HepG2 (cell line): Measurements from ENCODE around the gene MACROD2. TPM values are rescaled to one million over a fixed set of nuclear protein-coding genes. Genes with fewer than 3 reads are reported as not detected.

ENCODE experiments used
- ATAC-seq: fragments of 200-7000 bp; cut with Tn5 transposase; 3 replicates; pipeline ENCODE4 v1.9.1; 2020; ENCODE audit warnings: mild to moderate bottlenecking, moderate library complexity
- BruUV-seq: library from RNA; stranded (reverse); fragments of 400-500 nt; replicated peaks from 2 replicates; lab custom pipeline; 2021; lab: Mats Ljungman, UMichigan
- CTCF ChIA-PET: fragments of 300-600 bp; formaldehyde crosslinking; extraction: SDS; loops from one replicate; lab custom pipeline; 2021; ENCODE audit warnings: low total read pairs, inconsistent platforms, low intra/inter-chr PET ratio; lab: Yijun Ruan, JAX
- POLR2A ChIA-PET: fragments of 350-600 bp; sonication (Branson Sonifier 250); formaldehyde crosslinking; loops from one replicate; lab custom pipeline; 2020; ENCODE audit warnings: antibody characterized with exemption, inconsistent platforms; lab: Yijun Ruan, JAX
- DNase-seq: peaks from one replicate; pipeline ENCODE4 v3.0.0-alpha.2; 2015; ENCODE audit warnings: low spot score
- FAIRE-seq: peaks from 3 replicates; lab custom pipeline; 2011; peaks lifted over from hg19 to GRCh38; lab: Jason Lieb, UNC
- H2AFZ ChIP-seq: one replicate; pipeline ENCODE4 v1.6.1; 2011; ENCODE audit warnings: low read length, inconsistent platforms
- H3K27ac ChIP-seq: fragments of 300-600 bp; 3 replicates; pipeline ENCODE4 v1.8.0; 2011; ENCODE audit warnings: mixed run types, mild to moderate bottlenecking, mixed read lengths, low read length, inconsistent platforms; ENCODE audit not compliant: insufficient read depth; ENCODE audit errors: extremely low read length
- H3K27me3 ChIP-seq, 2 experiments: fragments of 200-600 bp in 1 of 2; 2 replicates in 1 of 2; 3 replicates in 1 of 2; pipeline versions ENCODE4 v1.6.0 to v1.8.0; 2011; ENCODE audit warnings: low read length in 2 of 2, mild to moderate bottlenecking in 2 of 2, moderate library complexity in 2 of 2, inconsistent platforms in 1 of 2; ENCODE audit not compliant: insufficient read depth in 2 of 2, control insufficient read depth in 1 of 2
- H3K36me3 ChIP-seq, 2 experiments: fragments of 200-600 bp in 1 of 2; replicated peaks in 1 of 2; 2 replicates in 1 of 2; 3 replicates in 1 of 2; pipeline versions ENCODE4 v1.5.1 to v1.8.0; 2011; ENCODE audit warnings: low read length in 2 of 2, inconsistent platforms in 1 of 2; ENCODE audit not compliant: insufficient read depth in 2 of 2, control insufficient read depth in 1 of 2
- H3K4me1 ChIP-seq: 2 replicates; pipeline ENCODE4 v1.5.1; 2012; ENCODE audit warnings: low read length, inconsistent platforms; ENCODE audit not compliant: insufficient read depth
- H3K4me2 ChIP-seq: 2 replicates; pipeline ENCODE4 v1.6.0; 2011; ENCODE audit warnings: low read depth, low read length, inconsistent platforms
- H3K4me3 ChIP-seq, 3 experiments: fragments of 200-600 bp in 1 of 3; sonication (generic), shearing (Covaris generic) in 1 of 3; replicated peaks in 1 of 3; 2 replicates each; pipeline ENCODE4 v1.5.1; 2011 to 2016; ENCODE audit warnings: low read length in 3 of 3, inconsistent platforms in 2 of 3, low read depth in 2 of 3, mild to moderate bottlenecking in 2 of 3, control low read depth in 1 of 3, mixed read lengths in 1 of 3; ENCODE audit not compliant: insufficient read depth in 1 of 3
- H3K79me2 ChIP-seq: one replicate; pipeline ENCODE4 v1.6.1; 2011; ENCODE audit warnings: low read length, inconsistent platforms; ENCODE audit not compliant: insufficient read depth
- H3K9ac ChIP-seq: 2 replicates; pipeline ENCODE4 v1.6.0; 2011; ENCODE audit warnings: mild to moderate bottlenecking, low read depth, low read length, inconsistent platforms; ENCODE audit not compliant: insufficient read depth
- H3K9me3 ChIP-seq: 2 replicates; pipeline ENCODE4 v1.5.1; 2012; ENCODE audit warnings: mild to moderate bottlenecking, low read length
- H4K20me1 ChIP-seq: 2 replicates; pipeline ENCODE4 v1.6.0; 2011; ENCODE audit warnings: inconsistent platforms, mild to moderate bottlenecking, low read length, moderate library complexity; ENCODE audit not compliant: insufficient read depth
- RARA ChIP-seq: IDR thresholded peaks from 2 replicates; pipeline ENCODE4 v1.6.1; 2016; ENCODE audit warnings: missing genetic modification reagents, missing compliant biosample characterization
- TCF12 ChIP-seq, 2 experiments: fragments of 450-650 bp in 1 of 2; sonication (generic) in 1 of 2; formaldehyde crosslinking in 1 of 2; IDR thresholded peaks; 2 replicates each; pipeline versions ENCODE4 v1.6.1 to v1.8.0; 2017 to 2022; ENCODE audit warnings: antibody characterized with exemption in 1 of 2, mild to moderate bottlenecking in 1 of 2, missing genetic modification reagents in 1 of 2, moderate library complexity in 1 of 2
- ZNF546 ChIP-seq: sonication (generic); formaldehyde crosslinking; conservative IDR thresholded peaks from 2 replicates; pipeline ENCODE4 v1.8.1; 2023; ENCODE audit warnings: mild to moderate bottlenecking, missing genetic modification reagents
- ZNF660 ChIP-seq: sonication (generic); formaldehyde crosslinking; IDR thresholded peaks from 2 replicates; pipeline ENCODE4 v1.5.1; 2020; ENCODE audit warnings: mild to moderate bottlenecking, low read depth, missing genetic modification reagents, borderline replicate concordance
- ZNF788 ChIP-seq: sonication (generic); formaldehyde crosslinking; IDR thresholded peaks from 2 replicates; pipeline ENCODE4 v1.5.0; 2020; ENCODE audit warnings: mild to moderate bottlenecking, missing genetic modification reagents, borderline replicate concordance
- WGBS: methylation state at CpG from one replicate; pipeline ENCODE4 v1.1.6; 2017; ENCODE audit warnings: low lambda C conversion rate; 5-methylcytosine and 5-hydroxymethylcytosine counted together
- in situ Hi-C: cut with HindIII; loops from 2 replicates; pipeline ENCODE4 v1.10.0; 2017; ENCODE audit warnings: low pct_unique_long_range_greater_than_20kb; ENCODE audit not compliant: extremely low pct_ligation_motif_present
- intact Hi-C: fragments of 100-400 bp; cut with micrococcal nuclease; formaldehyde crosslinking; loops from one replicate; pipeline ENCODE4 v1.10.0; 2022; ENCODE audit not compliant: unreplicated experiment
- polyA plus RNA-seq, 8 experiments: library from polyadenylated mRNA; depleted of rRNA in 3 of 8; stranded (reverse) in 7 of 8; unstranded in 1 of 8; fragments of >200 nt; fragmentation: Illumina TruSeq in 4 of 8; extraction: Trizol in 4 of 8; gene quantifications; 2 replicates each; pipeline versions ENCODE4 v1.2.1 to v1.2.3, GENCODE V29; 2011 to 2016; ENCODE audit warnings: low read depth in 4 of 8, missing spikeins in 1 of 8, mixed read lengths in 1 of 8; ENCODE audit not compliant: insufficient read depth in 1 of 8
- total RNA-seq, 5 experiments: library from RNA; depleted of rRNA; stranded (reverse); fragments of >200 nt; fragmentation: Illumina TruSeq; extraction: Trizol; gene quantifications; 2 replicates each; pipeline ENCODE4 v1.2.3, GENCODE V29; 2016; ENCODE audit warnings: low read depth in 1 of 5
- TF ChIP-seq, protein P1 (sequence below): sonication (generic); formaldehyde crosslinking; IDR thresholded peaks from 2 replicates; pipeline ENCODE4 v1.4.0; 2020; ENCODE audit warnings: missing genetic modification reagents; ENCODE audit errors: not compliant biosample characterization

The MACROD2 gene
- total and polyA plus RNA-seq, 2 of the 13 experiments (the other 11 are each of a cell fraction or from before 2014, with no cell fraction given) = 0.13 to 0.51 TPM

DNA sequence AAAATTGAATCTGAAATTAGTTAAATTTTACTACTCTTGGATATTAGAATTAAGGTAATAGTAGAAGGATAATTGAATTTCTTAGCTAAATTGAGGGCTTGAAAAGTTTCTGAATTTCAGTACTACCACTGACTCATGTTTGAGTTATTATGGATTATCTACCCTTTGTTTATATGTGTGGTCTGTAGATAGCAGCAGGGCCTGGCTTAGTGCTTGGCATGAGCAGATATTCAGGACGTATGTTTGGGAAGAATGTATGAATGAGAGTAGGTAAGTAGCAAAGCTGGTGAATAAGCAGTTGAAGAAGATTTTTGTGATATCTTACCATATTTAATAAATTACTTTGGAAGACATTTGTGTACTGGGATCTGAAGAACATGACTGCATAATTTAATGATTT, 152.7 kb downstream of the MACROD2 start:
- TF ChIP-seq ZNF546 (no peak), ZNF660 (no peak)
- TF ChIP-seq, protein P1, sequence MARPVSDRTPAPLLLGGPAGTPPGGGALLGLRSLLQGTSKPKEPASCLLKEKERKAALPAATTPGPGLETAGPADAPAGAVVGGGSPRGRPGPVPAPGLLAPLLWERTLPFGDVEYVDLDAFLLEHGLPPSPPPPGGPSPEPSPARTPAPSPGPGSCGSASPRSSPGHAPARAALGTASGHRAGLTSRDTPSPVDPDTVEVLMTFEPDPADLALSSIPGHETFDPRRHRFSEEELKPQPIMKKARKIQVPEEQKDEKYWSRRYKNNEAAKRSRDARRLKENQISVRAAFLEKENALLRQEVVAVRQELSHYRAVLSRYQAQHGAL = no peak
- Histone ChIP-seq H3K9ac (no peak overlapping the region), H3K4me1 (no peaks in the 10 kb centered on the region), H3K79me2 (no peaks in the 10 kb centered on the region), H3K4me2 (no peak overlapping the region), H2AFZ (no peak overlapping the region), H3K4me3 (no peak overlapping the region), H4K20me1 (no peaks in the 10 kb centered on the region), H3K27me3 (no peaks in the 10 kb centered on the region), H3K27ac (no peak overlapping the region), H3K36me3 (no peaks in the 10 kb centered on the region), H3K9me3 (no peaks in the 10 kb centered on the region)
- ATAC-seq (no peak), FAIRE-seq (no peak), DNase-seq (no peak)
- intact Hi-C loops = no loop called here
- POLR2A ChIA-PET = no interaction called here
- 4% methylated on average over 1 of the region's 1 CpG for WGBS
- CTCF ChIA-PET = no interaction called here
- no TSS peak for BruUV-seq
- in situ Hi-C loops = no loop called here

DNA sequence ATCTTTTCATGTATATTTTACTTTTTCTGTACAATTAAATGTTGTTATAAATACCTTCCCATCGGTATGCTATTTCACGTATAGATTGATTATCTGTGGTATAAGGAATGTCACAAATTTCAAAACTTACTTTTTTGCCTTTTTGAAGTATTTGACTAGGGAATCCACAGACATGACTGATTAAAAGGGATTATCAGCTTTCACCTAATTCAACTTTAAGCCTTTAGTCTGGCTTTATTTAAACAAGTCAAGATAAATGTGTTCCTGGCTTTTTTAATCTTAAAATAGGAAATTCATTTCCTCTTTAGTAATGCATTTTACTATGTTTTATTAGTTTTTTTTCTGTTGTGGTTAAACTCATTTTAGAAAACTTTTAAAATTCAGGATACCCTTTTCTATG, 160.0 kb downstream of the MACROD2 start:
- no peak for DNase-seq
- CTCF ChIA-PET = no interaction called here

More for the DNA sequence above, 160.0 kb downstream of the MACROD2 start:
- POLR2A ChIA-PET = no interaction called here
- H3K79me2 ChIP-seq = no peaks in the 10 kb centered on the region
- ATAC-seq (no peak), FAIRE-seq (no peak)
- no TSS peak for BruUV-seq
- H3K36me3 ChIP-seq = no peaks in the 10 kb centered on the region
- no peaks in the 10 kb centered on the region for H3K4me1 ChIP-seq
- intact Hi-C loops = no loop called here
- no peak overlapping the region for H3K27ac ChIP-seq
- in situ Hi-C loops = no loop called here
- no peak for TF ChIP-seq ZNF788 (CRISPR knock-in tag)
- TF ChIP-seq TCF12 (IDR thresholded peaks at IDR 0.05) = no peak
- no peak for TF ChIP-seq TCF12 (CRISPR knock-in tag; IDR thresholded peaks at IDR 0.05)
- TF ChIP-seq RARA (CRISPR knock-in tag) = no peak
- H3K4me2 ChIP-seq = no peak overlapping the region
- no peak overlapping the region for H2AFZ ChIP-seq
- H3K9me3 ChIP-seq = peaks cover 21% of the 10 kb centered on the region
- H4K20me1 ChIP-seq = no peaks in the 10 kb centered on the region
- no peaks in the 10 kb centered on the region for H3K27me3 ChIP-seq
- no peak overlapping the region for H3K4me3 ChIP-seq
- H3K9ac ChIP-seq = no peak overlapping the region
- 58% methylated on average over 2 of the region's 2 CpGs for WGBS
